ENCODE results near the gene ZNF280D. TPM values are rescaled to one million over a fixed set of nuclear protein-coding genes. Genes with fewer than 3 reads are reported as not detected.
"Not testable (repeated sequence)": the region's sequence is repeated elsewhere in the genome, so short reads cannot be mapped to it uniquely, and the experiment has no call there.

Gene ZNF280D, protein sequence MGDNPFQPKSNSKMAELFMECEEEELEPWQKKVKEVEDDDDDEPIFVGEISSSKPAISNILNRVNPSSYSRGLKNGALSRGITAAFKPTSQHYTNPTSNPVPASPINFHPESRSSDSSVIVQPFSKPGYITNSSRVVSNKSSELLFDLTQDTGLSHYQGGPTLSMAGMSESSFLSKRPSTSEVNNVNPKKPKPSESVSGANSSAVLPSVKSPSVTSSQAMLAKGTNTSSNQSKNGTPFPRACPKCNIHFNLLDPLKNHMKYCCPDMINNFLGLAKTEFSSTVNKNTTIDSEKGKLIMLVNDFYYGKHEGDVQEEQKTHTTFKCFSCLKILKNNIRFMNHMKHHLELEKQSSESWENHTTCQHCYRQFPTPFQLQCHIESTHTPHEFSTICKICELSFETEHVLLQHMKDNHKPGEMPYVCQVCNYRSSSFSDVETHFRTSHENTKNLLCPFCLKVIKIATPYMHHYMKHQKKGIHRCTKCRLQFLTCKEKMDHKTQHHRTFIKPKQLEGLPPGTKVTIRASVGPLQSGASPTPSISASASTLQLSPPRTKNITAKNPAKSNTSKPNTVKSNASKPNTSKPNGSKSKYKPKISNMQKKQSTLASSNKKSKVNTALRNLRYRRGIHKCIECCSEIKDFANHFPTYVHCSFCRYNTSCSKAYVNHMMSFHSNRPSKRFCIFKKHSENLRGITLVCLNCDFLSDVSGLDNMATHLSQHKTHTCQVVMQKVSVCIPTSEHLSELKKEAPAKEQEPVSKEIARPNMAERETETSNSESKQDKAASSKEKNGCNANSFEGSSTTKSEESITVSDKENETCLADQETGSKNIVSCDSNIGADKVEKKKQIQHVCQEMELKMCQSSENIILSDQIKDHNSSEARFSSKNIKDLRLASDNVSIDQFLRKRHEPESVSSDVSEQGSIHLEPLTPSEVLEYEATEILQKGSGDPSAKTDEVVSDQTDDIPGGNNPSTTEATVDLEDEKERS
- 5.5 and 10.7 TPM in 2 replicates for total RNA-seq (2014; rRNA removed; shearing (Covaris generic); ENCODE audit: low replicate concordance)

DNA sequence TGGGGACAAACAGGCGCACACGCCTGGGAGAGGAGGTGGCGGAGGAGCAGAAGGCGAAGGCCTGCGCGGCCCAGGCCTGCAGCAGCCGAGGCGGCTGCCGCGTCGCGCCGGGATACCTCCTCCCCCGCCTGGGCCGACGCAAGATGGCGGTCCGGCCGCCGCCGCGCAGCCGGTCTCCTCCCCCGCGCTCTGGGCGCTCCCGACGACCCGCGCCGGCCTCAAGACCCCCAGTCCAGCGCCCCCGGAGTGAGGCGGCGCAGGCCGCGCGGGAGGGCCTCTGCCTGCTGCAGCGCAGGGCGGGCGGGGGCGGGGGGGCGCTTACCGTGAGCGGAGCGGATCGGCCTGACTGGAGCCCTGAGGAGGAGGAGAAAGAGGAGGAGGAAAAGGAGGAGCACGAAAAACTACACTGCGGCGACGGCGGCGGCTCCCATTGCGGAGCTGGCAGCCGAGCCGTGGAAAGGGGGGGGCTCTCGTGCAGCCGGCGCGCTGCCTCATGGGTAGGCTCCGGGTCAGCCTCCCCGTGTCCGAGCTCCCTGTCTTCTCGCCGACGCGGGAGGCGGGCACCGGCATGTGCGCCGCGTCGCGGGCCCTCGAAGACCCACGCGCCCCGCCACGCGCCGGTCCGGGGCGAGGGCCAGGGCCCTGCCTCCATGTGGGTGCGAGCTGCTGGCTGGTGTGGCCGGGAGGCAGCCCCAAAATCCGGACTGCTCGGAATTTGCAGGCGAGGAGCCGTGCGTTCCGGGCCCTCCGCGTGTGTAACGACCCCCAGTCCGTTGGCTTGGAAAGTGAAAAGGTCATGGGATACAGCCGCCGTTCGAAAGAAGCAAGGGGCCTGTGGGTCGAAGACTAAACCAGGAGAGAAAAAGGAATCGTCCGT is at the start of gene ZNF280D:
Gene ZNF280D, minus strand, starts transcription at position 374 of the 877 bp plus-strand sequence. CDS start 26,400 bp downstream, outside the sequence.
- DNase-seq (ENCODE audit: low read depth) = peak; percentile 97
- in situ Hi-C loops (cut with HindIII; ENCODE audit: low pct_unique_long_range_greater_than_20kb, low sequenced_read_pairs) = no loop called here

DNA sequence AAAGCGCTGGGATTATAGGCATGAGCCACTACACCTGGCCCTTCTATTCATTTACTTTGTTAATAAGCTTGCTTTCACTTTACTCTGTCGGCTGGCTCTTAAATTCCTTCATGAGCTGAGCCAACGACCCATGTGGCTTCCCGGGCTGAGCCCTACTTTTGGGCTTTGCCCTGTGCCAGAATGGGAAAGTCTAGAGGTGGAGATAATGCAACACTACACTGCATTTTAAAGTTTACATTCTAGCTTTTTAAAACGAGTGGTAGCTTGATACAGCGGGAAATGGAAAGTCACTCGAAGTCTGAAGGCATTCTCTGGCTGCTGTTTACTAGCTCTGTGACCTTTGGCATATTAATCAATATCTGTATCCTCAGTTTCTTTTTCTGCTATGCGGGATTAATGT is 49.0 kb upstream of the ZNF280D start:
- in situ Hi-C loops (cut with HindIII; ENCODE audit: low pct_unique_long_range_greater_than_20kb, low sequenced_read_pairs) = no loop called here
- DNase-seq (ENCODE audit: low read depth) = no peak

DNA sequence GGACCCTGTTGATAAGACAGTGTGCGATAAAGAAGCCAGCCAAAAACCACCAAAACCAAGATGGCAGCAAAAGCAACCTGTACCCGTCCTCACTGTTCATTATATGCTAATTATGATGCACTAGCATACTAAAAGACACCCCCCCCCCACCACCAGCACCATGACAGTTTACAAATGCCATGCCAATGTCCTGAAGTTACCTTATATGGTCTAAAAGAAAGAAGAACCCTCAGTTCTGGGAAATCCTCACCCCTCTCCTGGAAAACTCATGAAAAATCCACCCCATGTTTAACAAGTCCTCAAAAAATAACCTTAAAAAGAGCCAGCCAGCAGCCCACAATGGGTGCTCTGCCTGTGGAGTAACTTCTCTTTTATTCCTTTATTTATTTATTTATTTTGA is 48.4 kb upstream of the ZNF280D start:
- no peak for DNase-seq (ENCODE audit: low read depth)
- in situ Hi-C loops (cut with HindIII; ENCODE audit: low pct_unique_long_range_greater_than_20kb, low sequenced_read_pairs) = no loop called here

DNA sequence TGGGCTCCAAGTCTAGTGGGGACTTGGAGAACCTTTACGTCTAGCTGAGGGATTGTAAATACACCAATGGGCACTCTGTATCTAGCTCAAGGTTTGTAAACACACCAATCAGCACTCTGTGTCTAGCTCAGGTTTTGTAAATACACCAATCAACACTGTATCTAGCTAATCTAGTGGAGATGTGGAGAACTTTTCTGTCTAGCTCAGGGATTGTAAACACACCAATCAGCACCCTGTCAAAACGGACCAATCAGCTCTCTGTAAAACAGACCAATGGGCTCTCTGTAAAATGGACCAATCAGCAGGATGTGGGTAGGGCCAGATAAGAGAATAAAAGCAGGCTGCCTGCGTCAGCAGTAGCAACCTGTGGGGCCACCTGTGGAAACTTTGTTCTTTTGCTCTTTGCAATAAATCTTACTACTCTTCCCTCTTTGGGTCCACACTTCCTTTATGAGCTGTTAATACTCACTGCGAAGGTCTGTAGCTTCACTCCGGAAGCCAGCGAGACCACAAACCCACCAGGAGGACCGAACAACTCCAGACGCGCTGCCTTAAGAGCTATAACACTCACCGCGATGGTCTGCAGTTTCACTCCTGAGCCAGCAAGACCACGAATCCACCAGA is 46.9 kb upstream of the ZNF280D start:
- DNase-seq (ENCODE audit: low read depth); in situ Hi-C loops (cut with HindIII; ENCODE audit: low pct_unique_long_range_greater_than_20kb, low sequenced_read_pairs): not testable (repeated sequence)

DNA sequence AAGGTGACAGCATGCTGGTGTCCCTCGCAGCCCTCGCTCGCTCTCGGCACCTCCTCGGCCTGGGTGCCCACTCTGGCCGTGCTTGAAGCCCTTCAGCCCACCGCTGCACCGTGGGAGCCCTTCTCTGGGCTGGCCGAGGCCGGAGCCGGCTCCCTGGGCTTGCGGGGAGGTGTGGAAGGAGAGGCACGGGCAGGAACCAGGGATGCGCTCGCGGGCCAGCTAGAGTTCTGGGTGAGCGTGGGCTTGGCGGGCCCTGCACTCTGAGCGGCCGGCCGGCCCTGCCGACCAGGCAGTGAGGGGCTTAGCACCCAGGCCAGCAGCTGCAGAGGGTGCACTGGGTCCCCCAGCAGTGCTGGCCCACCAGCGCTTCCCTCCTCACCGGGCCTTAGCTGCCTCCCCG is 46.1 kb upstream of the ZNF280D start:
- DNase-seq (ENCODE audit: low read depth); in situ Hi-C loops (cut with HindIII; ENCODE audit: low pct_unique_long_range_greater_than_20kb, low sequenced_read_pairs): not testable (repeated sequence)

DNA sequence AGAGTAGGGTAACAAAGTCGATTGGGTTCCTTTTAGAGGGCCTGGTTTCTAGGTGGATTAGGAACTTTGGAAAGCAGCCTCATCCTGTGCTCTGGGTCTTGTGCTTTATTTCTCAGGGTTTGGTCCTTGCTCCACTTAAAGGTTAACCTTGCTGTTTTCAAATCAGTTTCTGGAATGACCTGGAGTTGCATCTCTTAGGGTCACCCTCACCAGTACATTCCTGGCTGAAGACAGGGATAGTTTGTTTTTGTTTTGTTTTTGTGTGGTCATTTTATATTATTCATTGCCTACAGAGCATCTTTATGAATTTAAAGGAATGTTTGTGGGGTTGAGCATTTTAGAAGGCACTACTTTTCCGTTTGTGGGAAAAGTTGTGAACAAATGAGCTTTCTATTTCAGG is 45.5 kb upstream of the ZNF280D start:
- in situ Hi-C loops (cut with HindIII; ENCODE audit: low pct_unique_long_range_greater_than_20kb, low sequenced_read_pairs) = no loop called here
- DNase-seq (ENCODE audit: low read depth) = no peak

DNA sequence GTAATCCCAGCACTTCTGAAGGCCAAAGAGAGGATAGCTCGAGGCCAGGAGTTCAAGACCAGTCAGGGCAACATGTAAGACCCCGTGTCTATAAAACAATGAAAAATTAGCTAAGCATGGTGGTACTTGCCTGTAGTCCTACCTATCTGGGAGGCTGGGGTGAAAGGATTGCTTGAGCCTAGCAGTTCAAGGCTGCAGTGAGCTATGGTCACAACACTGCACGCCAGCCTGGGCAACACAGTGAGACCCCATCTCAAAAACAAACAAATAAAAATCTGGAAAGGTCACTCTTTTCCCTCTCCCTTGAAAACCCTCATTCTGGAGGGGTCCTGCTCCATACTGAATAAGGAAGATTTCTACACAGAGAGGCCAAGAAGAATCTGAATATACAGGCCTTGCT is 43.5 kb upstream of the ZNF280D start:
- DNase-seq (ENCODE audit: low read depth) = no peak
- in situ Hi-C loops (cut with HindIII; ENCODE audit: low pct_unique_long_range_greater_than_20kb, low sequenced_read_pairs) = no loop called here

DNA sequence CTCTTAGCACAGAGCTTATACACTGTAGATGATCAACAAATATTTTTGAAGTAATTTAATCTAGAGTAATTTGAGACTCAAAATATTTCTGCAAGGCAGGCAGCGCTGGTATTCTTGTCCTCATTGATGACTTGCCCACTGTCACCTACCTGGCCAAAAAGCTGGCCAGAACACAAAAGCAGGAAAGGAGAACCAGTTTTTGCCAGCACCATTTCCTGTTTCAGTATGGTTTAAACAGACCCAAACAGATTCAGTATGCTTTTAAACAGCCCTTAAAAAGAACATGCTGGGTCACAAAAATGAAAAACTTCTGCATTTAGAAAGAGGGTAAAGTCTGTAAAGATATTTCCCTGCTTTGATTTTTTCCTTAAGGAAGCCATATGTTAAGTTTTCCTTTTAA is 42.3 kb upstream of the ZNF280D start:
- no peak for DNase-seq (ENCODE audit: low read depth)
- in situ Hi-C loops (cut with HindIII; ENCODE audit: low pct_unique_long_range_greater_than_20kb, low sequenced_read_pairs) = no loop called here

DNA sequence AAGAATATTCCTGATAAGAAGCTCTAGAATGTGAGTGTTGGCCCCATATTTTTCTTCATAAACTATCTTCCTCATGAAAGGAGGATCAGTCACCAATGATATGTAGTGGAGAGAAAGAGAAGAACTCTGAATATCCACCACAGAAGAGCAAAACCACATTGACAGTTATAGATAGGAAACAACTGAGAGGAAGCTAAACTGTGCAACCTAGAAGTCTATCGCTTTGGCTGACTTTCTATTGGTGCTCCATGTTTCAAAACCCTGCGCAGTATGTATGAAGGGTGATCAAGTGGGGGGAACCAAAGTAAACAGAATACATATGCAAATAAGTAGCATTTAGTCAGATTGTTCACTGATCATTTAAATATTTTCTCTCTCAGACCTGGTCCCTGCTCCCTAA is 41.0 kb upstream of the ZNF280D start:
- no peak for DNase-seq (ENCODE audit: low read depth)
- in situ Hi-C loops (cut with HindIII; ENCODE audit: low pct_unique_long_range_greater_than_20kb, low sequenced_read_pairs) = no loop called here

DNA sequence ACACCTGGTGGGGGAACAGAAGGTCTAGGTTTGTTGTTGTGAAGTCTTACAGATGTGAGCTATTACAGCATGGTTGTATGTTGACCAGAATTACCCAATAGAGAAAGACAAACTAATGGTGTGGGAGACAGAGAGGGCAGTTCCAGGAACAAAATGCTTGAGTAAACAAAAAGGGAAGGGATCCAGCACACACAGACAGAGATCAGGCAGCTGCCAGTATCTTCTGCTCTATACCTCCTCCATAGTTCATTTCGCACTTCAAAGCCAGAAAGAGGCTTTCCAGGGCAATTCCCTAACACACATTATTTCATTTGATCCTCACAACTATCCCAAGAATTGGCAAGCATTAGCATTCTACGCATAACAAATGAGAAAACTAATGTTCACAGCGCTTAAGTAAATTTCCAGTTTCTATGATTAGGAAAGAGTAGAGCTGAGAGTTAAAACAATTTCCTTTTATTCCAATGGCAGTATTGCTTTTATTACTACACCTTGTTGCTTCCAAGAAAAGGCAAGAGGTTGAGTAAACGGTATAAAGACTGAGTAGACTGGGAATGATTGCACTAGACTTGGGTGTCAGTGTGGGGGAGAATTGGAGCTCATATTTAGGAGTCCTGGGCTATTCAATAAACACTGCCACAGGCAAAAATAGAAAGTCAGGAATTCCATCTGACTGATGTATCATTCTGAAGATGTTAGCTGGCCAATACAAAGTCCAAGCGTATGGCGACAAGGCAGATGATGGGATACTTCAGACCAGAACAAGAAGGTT is 39.7 kb upstream of the ZNF280D start:
- in situ Hi-C loops (cut with HindIII; ENCODE audit: low pct_unique_long_range_greater_than_20kb, low sequenced_read_pairs) = no loop called here
- DNase-seq (ENCODE audit: low read depth) = no peak

DNA sequence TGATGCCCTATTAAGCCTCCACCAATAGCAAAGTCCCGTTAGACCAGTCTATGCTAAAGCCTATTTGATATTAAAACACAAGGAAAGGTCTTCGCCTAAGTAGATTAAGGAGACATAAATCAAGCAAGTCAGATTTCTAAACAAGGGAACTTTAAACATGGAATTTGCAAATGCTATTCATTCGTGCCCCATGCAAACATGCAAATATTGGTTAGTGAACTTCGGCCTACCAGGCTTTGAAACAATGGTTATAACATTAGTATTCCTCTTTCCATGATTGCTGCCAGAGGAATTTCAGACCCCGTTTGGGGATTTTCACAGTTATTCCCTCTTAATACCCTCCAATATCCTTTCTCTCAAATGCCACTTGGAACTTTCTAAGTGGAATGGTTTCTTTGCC is 36.9 kb upstream of the ZNF280D start:
- in situ Hi-C loops (cut with HindIII; ENCODE audit: low pct_unique_long_range_greater_than_20kb, low sequenced_read_pairs) = no loop called here

DNA sequence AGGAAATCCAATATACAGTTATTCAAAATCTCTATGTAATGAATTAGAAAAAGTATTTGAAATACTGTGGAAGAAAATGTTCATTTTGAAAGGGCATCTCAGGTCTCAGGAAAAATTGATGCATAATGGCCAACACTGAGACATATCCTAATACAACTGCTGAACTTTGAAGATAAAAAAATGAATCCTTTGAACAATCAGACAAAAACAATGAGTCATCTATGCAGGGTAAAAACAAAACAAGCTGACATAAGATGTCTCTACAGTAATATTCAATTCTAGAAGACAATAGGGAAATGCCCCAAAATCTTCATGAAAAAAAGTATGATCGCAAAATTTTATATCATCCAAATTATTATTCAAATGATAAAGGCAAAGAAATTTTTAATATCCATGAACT is 34.0 kb upstream of the ZNF280D start:
- no peak for DNase-seq (ENCODE audit: low read depth)
- in situ Hi-C loops (cut with HindIII; ENCODE audit: low pct_unique_long_range_greater_than_20kb, low sequenced_read_pairs) = no loop called here

More for the DNA sequence above, 36.9 kb upstream of the ZNF280D start:
- DNase-seq (ENCODE audit: low read depth) = no peak

DNA sequence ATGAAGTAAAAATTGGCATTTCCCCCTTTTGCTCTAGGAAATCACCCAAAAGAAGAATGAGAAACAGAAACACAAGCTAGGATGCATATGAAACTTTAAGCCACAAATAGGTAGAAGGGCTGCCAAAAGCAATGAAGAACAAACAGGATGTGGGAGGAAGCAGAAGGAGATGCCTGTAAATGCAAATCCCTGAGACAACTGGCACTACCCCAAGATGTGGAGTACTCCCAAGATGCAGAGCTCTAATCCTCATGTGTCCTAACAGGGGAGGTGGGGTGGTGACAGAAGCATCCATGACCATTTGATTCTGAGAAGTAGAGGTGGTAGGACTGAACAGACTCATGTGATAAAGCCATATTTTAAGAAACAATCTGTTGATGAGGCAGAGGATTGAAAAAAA is 31.9 kb upstream of the ZNF280D start:
- DNase-seq (ENCODE audit: low read depth) = no peak

DNA sequence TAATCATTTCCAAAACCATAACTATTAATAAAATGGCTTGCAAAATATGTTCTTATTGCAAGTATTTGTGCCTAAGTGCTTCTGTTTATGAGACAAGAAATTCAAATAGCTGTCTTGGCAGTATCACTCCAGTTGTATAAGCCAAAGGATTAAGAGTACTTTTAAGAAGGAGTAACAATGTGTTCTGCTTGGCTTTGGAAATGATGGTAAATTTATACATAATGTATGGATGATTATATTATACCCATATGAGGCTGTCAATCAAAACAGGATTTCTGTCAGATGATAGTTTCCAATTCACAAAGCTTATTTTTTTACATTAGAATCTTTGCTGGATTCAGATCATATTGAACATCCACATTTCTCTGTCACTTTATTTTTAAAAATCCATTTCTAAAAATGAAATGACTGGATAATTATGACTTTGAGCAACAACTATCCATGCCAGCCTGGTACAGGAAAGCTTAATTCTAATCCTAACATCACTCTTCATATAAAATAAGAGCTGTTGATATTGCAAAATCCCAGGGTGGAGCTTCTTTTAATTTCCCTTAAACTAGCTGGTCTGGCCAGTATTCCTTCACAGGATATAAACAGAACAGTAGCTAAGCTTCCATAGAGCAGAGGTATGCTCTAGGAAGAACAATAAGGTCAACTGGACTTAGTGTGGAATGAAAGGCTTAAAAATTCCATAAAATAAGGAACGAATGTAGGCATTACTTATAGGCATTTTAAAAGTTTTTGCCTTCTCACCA is 30.0 kb upstream of the ZNF280D start:
- no peak for DNase-seq (ENCODE audit: low read depth)
- in situ Hi-C loops (cut with HindIII; ENCODE audit: low pct_unique_long_range_greater_than_20kb, low sequenced_read_pairs) = no loop called here

More for the DNA sequence above, 31.9 kb upstream of the ZNF280D start:
- in situ Hi-C loops (cut with HindIII; ENCODE audit: low pct_unique_long_range_greater_than_20kb, low sequenced_read_pairs) = no loop called here

DNA sequence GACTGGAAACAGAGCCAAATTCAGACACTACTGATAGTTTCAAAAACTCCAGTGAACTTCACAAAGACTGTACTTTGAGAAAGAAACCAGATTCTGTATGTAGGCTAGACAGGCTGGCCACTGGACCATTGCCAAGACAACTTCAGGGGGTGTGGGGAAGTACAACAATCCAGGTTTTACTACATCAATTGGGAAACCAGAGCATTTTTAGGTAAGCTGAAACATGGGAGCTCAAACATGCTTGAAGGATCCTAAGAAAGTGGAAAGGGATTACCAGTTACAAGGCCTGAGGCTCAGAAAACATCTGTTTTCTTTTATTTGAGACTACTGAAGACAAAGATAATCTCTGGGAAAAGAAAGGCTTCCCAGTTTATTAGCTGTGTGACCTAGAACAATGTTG is 26.9 kb upstream of the ZNF280D start:
- in situ Hi-C loops (cut with HindIII; ENCODE audit: low pct_unique_long_range_greater_than_20kb, low sequenced_read_pairs) = no loop called here
- DNase-seq (ENCODE audit: low read depth) = no peak

DNA sequence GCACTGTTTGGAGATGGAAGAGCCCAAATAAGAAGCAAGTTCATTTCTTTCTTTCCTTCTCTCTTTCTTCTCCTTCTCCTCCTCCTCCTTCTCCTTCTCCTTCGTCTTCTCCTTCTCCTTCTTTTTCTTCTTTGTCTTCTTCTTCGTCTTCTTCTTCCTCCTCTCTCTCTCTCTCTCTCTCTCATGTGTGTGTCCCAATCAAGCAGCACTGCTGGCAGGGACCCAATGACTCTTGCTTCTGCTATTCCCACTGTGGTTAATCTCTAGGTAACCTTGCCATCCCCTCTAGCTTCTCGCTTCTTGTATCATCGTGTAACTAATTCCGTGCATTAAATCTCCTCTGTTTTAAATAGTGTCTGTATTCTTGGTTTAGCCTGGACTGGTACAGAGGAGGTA is 26.1 kb upstream of the ZNF280D start:
- DNase-seq (ENCODE audit: low read depth) = no peak
- in situ Hi-C loops (cut with HindIII; ENCODE audit: low pct_unique_long_range_greater_than_20kb, low sequenced_read_pairs) = no loop called here

All from Caki2 (cell line).